Endothelial cell of umbilical vein (primary cell): ENCODE measurements around the gene HCN2. TPM values are rescaled to one million over a fixed set of nuclear protein-coding genes. Genes with fewer than 3 reads are reported as not detected.

Experiments used
- BruUV-seq: library from RNA; stranded (reverse); fragments of 400-500 nt; replicated peaks from 2 replicates; lab custom pipeline; 2021; lab: Mats Ljungman, UMichigan
- CTCF ChIA-PET: fragments of 300-600, 350-600 bp; sonication (Branson Sonifier 250); formaldehyde crosslinking; loops from one replicate; lab custom pipeline; 2021; ENCODE audit warnings: antibody characterized with exemption, inconsistent platforms; lab: Charles Lee
- POLR2A ChIA-PET: fragments of 300-600, 350-600 bp; sonication (Branson Sonifier 250); formaldehyde crosslinking; loops from one replicate; lab custom pipeline; 2021; ENCODE audit warnings: antibody characterized with exemption, inconsistent platforms; lab: Charles Lee
- DNase-seq: peaks from one replicate; pipeline ENCODE4 v3.0.0-alpha.2; 2011; ENCODE audit warnings: low read depth, low spot score
- FAIRE-seq: peaks from 2 replicates; lab custom pipeline; 2011; peaks lifted over from hg19 to GRCh38; lab: Jason Lieb, UNC
- H2AFZ ChIP-seq: 2 replicates; pipeline ENCODE4 v1.6.0; 2012; ENCODE audit warnings: low read depth, low read length, control low read depth, inconsistent platforms
- H3K27ac ChIP-seq: 2 replicates; pipeline ENCODE4 v1.5.1; 2011; ENCODE audit warnings: low read depth, mild to moderate bottlenecking, control low read depth, low read length, moderate library complexity; ENCODE audit not compliant: insufficient read depth
- H3K27me3 ChIP-seq, 2 experiments: 2 replicates each; pipeline versions ENCODE4 v1.6.0 to v1.6.1; 2011; ENCODE audit warnings: low read length in 2 of 2, mixed read lengths in 1 of 2; ENCODE audit not compliant: control insufficient read depth in 2 of 2, insufficient read depth in 2 of 2
- H3K36me3 ChIP-seq, 2 experiments: 2 replicates in 1 of 2; 3 replicates in 1 of 2; pipeline ENCODE4 v1.5.1; 2011; ENCODE audit warnings: low read length in 2 of 2, mild to moderate bottlenecking in 1 of 2, moderate library complexity in 1 of 2; ENCODE audit not compliant: control insufficient read depth in 2 of 2, insufficient read depth in 2 of 2; ENCODE audit errors: extremely low read depth in 1 of 2
- H3K4me1 ChIP-seq: 3 replicates; pipeline ENCODE4 v1.5.1; 2011; ENCODE audit warnings: mild to moderate bottlenecking, low read length; ENCODE audit not compliant: control insufficient read depth, insufficient read depth; ENCODE audit errors: extremely low read depth
- H3K4me2 ChIP-seq: 2 replicates; pipeline ENCODE4 v1.6.1; 2011; ENCODE audit warnings: low read length, control low read depth, mixed read lengths; ENCODE audit not compliant: insufficient read depth
- H3K4me3 ChIP-seq, 3 experiments: fragments of 200-600 bp in 1 of 3; sonication (generic), shearing (Covaris generic) in 1 of 3; replicated peaks in 1 of 3; 2 replicates each; pipeline ENCODE4 v1.5.1; 2011 to 2016; ENCODE audit warnings: control low read depth in 3 of 3, low read length in 3 of 3, mild to moderate bottlenecking in 2 of 3, inconsistent platforms in 1 of 3, low read depth in 1 of 3, moderate library complexity in 1 of 3; ENCODE audit not compliant: insufficient read depth in 1 of 3
- H3K79me2 ChIP-seq: 2 replicates; pipeline ENCODE4 v1.6.0; 2012; ENCODE audit warnings: low read length, inconsistent platforms; ENCODE audit not compliant: control insufficient read depth, insufficient read depth
- H3K9ac ChIP-seq: replicated peaks from 2 replicates; pipeline ENCODE3; 2011; ENCODE audit warnings: low read length, control low read depth; ENCODE audit not compliant: insufficient read depth; ENCODE audit errors: extremely low read depth
- H3K9me1 ChIP-seq: replicated peaks from 3 replicates; pipeline ENCODE4 v1.6.0; 2011; ENCODE audit warnings: mild to moderate bottlenecking, low read length; ENCODE audit not compliant: control insufficient read depth, insufficient read depth; ENCODE audit errors: extremely low read depth
- H3K9me3 ChIP-seq: replicated peaks from 2 replicates; pipeline ENCODE4 v1.5.1; 2012; ENCODE audit warnings: low read length, inconsistent platforms; ENCODE audit not compliant: control insufficient read depth, insufficient read depth
- H4K20me1 ChIP-seq: replicated peaks from 2 replicates; pipeline ENCODE3; 2011; ENCODE audit warnings: mild to moderate bottlenecking, low read length; ENCODE audit not compliant: control insufficient read depth, insufficient read depth; ENCODE audit errors: extremely low read depth
- FOS ChIP-seq: IDR thresholded peaks from 2 replicates; pipeline ENCODE4 v1.6.1; 2011; ENCODE audit warnings: mild to moderate bottlenecking, low read length, moderate library complexity, borderline replicate concordance; ENCODE audit not compliant: insufficient read depth
- GATA2 ChIP-seq: IDR thresholded peaks from 2 replicates; pipeline ENCODE4 v1.7.0; 2011; ENCODE audit warnings: low read depth, mild to moderate bottlenecking, moderate library complexity, mixed read lengths, low read length; ENCODE audit not compliant: insufficient read length, insufficient read depth
- JUN ChIP-seq: IDR thresholded peaks from 2 replicates; pipeline ENCODE4 v1.6.1; 2011; ENCODE audit warnings: borderline replicate concordance, low read depth; ENCODE audit not compliant: insufficient read length, insufficient read depth
- POLR2AphosphoS5 ChIP-seq: IDR thresholded peaks from 2 replicates; pipeline ENCODE4 v1.6.1; 2012; ENCODE audit warnings: low read depth, mild to moderate bottlenecking, control low read depth, low read length, moderate library complexity; ENCODE audit not compliant: insufficient read depth
- dilution Hi-C: fragments of 300-500 bp; cut with MboI; formaldehyde crosslinking; loops from one replicate; pipeline ENCODE4 v1.15.0; 2019; ENCODE audit warnings: low sequenced_read_pairs; ENCODE audit not compliant: extremely low pct_ligation_motif_present
- intact Hi-C: fragments of 100-400 bp; cut with micrococcal nuclease; formaldehyde crosslinking; loops from one replicate; pipeline ENCODE4 v1.10.0; 2022
- polyA plus RNA-seq, 4 experiments: library from polyadenylated mRNA; depleted of rRNA in 3 of 4; stranded (reverse) in 3 of 4; unstranded in 1 of 4; fragments of >200 nt; gene quantifications; 2 replicates each; pipeline versions ENCODE4 v1.2.1 to v1.2.3, GENCODE V29; 2011 to 2012; ENCODE audit warnings: missing spikeins in 1 of 4
- total RNA-seq: library from RNA; stranded (reverse); gene quantifications from 2 replicates; pipeline ENCODE4 v1.2.3, GENCODE V29; 2021
- TF ChIP-seq, protein P1 (sequence below), 2 donors: IDR thresholded peaks; 1 replicate in 1 of 2; 2 replicates in 1 of 2; pipeline ENCODE4 v1.5.1; 2011; ENCODE audit warnings: low read length in 2 of 2, mild to moderate bottlenecking in 2 of 2, moderate library complexity in 2 of 2, control low read depth in 1 of 2, inconsistent platforms in 1 of 2, low read depth in 1 of 2; ENCODE audit not compliant: insufficient read depth in 1 of 2; ENCODE audit errors: extremely low read depth in 1 of 2
- TF ChIP-seq, protein P2 (sequence below): IDR thresholded peaks from 2 replicates; pipeline ENCODE4 v1.6.1; 2011; ENCODE audit not compliant: insufficient read depth, insufficient read length

HCN2 gene
- total and polyA plus RNA-seq, 2 donors (not counting 3 experiments of a cell fraction or from before 2014, with no cell fraction given) = 0.18 to 0.53 TPM

DNA sequence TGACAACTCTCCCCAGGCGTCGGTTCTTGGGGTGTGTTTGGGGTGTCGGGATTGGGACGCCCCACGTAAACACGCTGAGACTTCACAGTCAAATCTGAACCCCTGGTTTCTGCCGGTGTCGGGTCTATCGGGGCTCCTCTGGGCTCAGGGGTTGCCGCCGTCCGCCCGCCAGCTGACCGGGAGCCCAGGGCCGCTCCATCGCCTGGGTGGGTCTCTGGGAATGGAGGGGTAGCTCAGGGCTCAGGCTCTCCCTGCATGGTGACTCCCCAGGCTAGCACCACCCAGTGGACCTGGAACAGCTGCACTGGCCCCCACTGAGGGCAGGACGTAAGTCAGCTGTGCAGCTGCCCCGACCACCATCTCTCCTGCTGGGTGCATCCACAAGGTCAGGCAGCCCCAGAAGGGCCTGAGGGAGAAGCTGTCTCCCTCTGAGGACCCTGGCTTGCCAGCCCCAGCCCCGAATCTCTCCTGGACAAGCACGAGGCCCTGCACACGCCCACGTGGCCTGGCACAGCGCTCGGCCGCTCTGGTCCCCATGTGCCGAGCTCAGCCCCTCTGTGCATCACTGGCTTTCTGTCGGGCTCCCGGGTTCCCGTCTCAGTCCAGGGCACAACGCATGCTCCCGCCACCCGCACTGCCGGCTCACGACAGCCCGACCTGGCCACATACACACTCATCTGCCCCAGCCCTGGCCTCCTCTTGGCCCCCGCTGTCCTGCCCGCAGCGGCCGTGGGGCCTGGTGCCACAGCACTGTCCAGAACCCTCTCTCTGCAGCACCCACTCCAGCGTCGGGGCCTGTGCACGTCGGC, 67.3 kb downstream of the HCN2 start:
- no peaks in the 10 kb centered on the region for H3K9me3 ChIP-seq
- H4K20me1 ChIP-seq = no peaks in the 10 kb centered on the region
- intact Hi-C loops (no loop called here), dilution Hi-C loops (no loop called here)
- H3K79me2 ChIP-seq = peaks cover 95% of the 10 kb centered on the region
- no peaks in the 10 kb centered on the region for H3K27me3 ChIP-seq
- no TSS peak for BruUV-seq
- H3K4me3 ChIP-seq = no peak overlapping the region
- CTCF ChIA-PET = no interaction called here
- DNase-seq (no peak), FAIRE-seq (no peak)
- H3K27ac ChIP-seq = no peak overlapping the region
- H3K4me2 ChIP-seq = no peak overlapping the region
- no peaks in the 10 kb centered on the region for H3K9me1 ChIP-seq
- no peak overlapping the region for H3K9ac ChIP-seq
- TF ChIP-seq, protein P1, sequence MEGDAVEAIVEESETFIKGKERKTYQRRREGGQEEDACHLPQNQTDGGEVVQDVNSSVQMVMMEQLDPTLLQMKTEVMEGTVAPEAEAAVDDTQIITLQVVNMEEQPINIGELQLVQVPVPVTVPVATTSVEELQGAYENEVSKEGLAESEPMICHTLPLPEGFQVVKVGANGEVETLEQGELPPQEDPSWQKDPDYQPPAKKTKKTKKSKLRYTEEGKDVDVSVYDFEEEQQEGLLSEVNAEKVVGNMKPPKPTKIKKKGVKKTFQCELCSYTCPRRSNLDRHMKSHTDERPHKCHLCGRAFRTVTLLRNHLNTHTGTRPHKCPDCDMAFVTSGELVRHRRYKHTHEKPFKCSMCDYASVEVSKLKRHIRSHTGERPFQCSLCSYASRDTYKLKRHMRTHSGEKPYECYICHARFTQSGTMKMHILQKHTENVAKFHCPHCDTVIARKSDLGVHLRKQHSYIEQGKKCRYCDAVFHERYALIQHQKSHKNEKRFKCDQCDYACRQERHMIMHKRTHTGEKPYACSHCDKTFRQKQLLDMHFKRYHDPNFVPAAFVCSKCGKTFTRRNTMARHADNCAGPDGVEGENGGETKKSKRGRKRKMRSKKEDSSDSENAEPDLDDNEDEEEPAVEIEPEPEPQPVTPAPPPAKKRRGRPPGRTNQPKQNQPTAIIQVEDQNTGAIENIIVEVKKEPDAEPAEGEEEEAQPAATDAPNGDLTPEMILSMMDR (IDR thresholded peaks at IDR 0.05; ENCODE audit: extremely low read depth in 1 of 2, insufficient read depth in 1 of 2, low read depth in 1 of 2, low read length in 2 of 2) = no peak
- no peak for TF ChIP-seq JUN
- no peak for TF ChIP-seq FOS
- TF ChIP-seq, protein P2, sequence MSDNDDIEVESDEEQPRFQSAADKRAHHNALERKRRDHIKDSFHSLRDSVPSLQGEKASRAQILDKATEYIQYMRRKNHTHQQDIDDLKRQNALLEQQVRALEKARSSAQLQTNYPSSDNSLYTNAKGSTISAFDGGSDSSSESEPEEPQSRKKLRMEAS = no peak
- TF ChIP-seq POLR2AphosphoS5 = no peak
- no peak for TF ChIP-seq GATA2
- H3K4me1 ChIP-seq = peaks cover 12% of the 10 kb centered on the region
- H3K36me3 ChIP-seq = peaks cover 0 to 11% of the 10 kb centered on the region in 2 experiments
- POLR2A ChIA-PET = no interaction called here
- H2AFZ ChIP-seq = no peak overlapping the region
